Lower lobe of right lung (tissue), 2 donors: ENCODE measurements around the gene TRIM14. TPM values are rescaled to one million over a fixed set of nuclear protein-coding genes. Genes with fewer than 3 reads are reported as not detected.
"Not testable (repeated sequence)": the region's sequence is repeated elsewhere in the genome, so short reads cannot be mapped to it uniquely, and the experiment has no call there.

Experiments
- ATAC-seq, 2 donors: fragments of 200-7000 bp; cut with Tn5 transposase; one replicate each; pipeline ENCODE4 v1.9.1; 2020 to 2022; ENCODE audit warnings: mild to moderate bottlenecking in 2 of 2, moderate library complexity in 2 of 2
- DNase-seq: peaks from one replicate; pipeline ENCODE4 v3.0.0-alpha.2; 2020
- H3K27ac ChIP-seq: fragments of 200-600 bp; one replicate; pipeline ENCODE4 v1.8.0; 2022
- H3K27me3 ChIP-seq: fragments of 200-600 bp; one replicate; pipeline ENCODE4 v1.8.0; 2022; ENCODE audit warnings: low read depth
- H3K36me3 ChIP-seq: fragments of 200-600 bp; one replicate; pipeline ENCODE4 v1.8.0; 2022; ENCODE audit warnings: mild to moderate bottlenecking
- H3K4me1 ChIP-seq: fragments of 200-600 bp; one replicate; pipeline ENCODE4 v1.8.0; 2022
- H3K4me3 ChIP-seq: fragments of 200-600 bp; one replicate; pipeline ENCODE4 v1.8.0; 2022; ENCODE audit warnings: mild to moderate bottlenecking
- H3K9me3 ChIP-seq: fragments of 200-600 bp; one replicate; pipeline ENCODE4 v1.8.0; 2022
- CTCF ChIP-seq: fragments of 200-600 bp; IDR thresholded peaks from one replicate; pipeline ENCODE4 v1.8.0; 2022; ENCODE audit warnings: antibody characterized with exemption, mild to moderate bottlenecking
- intact Hi-C: fragments of 100-400 bp; cut with DNase I; formaldehyde crosslinking; loops from one replicate; pipeline ENCODE4 v1.11.0; 2022
- total RNA-seq: library from RNA; stranded (reverse); fragmentation: NEBNext Ultra II Directional; extraction: Animal tissue kit (Norgen Biotek cat#: 25700); gene quantifications from one replicate; pipeline ENCODE4 v1.2.1, GENCODE V29; 2021
- donor health status: DM: no; HTN: yes; CAD: no; lungs with severe emphysema.

The TRIM14 gene
- total RNA-seq, 1 donor from 2014 or later, result 82.5 TPM

GRCh38 chr9:98127226-98127625 is 8.2 kb upstream of the TRIM14 start:
- no peak for DNase-seq

GRCh38 chr9:98124637-98125426 is 5.8 kb upstream of the TRIM14 start:
- Histone ChIP-seq H3K27me3 (no peaks in the 10 kb centered on the region), H3K27ac (no peak overlapping the region), H3K36me3 (peaks cover 20% of the 10 kb centered on the region), H3K4me1 (peaks cover 40% of the 10 kb centered on the region), H3K4me3 (no peak overlapping the region), H3K9me3 (no peaks in the 10 kb centered on the region)
- DNase-seq (no peak), ATAC-seq (no peak)
- TF ChIP-seq CTCF, result no peak
- intact Hi-C loops, result no loop called here

More at GRCh38 chr9:98127226-98127625, 8.2 kb upstream of the TRIM14 start:
- no peak for ATAC-seq
- Histone ChIP-seq H3K4me3 (no peak overlapping the region), H3K27ac (no peak overlapping the region), H3K4me1 (peaks cover 17% of the 10 kb centered on the region), H3K27me3 (no peaks in the 10 kb centered on the region), H3K9me3 (no peaks in the 10 kb centered on the region), H3K36me3 (peaks cover 22% of the 10 kb centered on the region)
- intact Hi-C loops, result no loop called here
- TF ChIP-seq CTCF, result no peak

- Histone ChIP-seq H3K4me1 (peaks cover 42% of the 10 kb centered on the region), H3K36me3 (peaks cover 20% of the 10 kb centered on the region)
- DNase-seq, H3K4me3 ChIP-seq, ATAC-seq, H3K9me3 ChIP-seq, H3K27ac ChIP-seq, intact Hi-C loops, H3K27me3 ChIP-seq: not testable (repeated sequence)
Observed at GRCh38 chr9:98124091-98124490, 5.1 kb upstream of the TRIM14 start.

GRCh38 chr9:98121058-98121457 is 2.0 kb upstream of the TRIM14 start:
- intact Hi-C loops, result no loop called here
- DNase-seq, result no peak
- peak overlapping the region; percentile 83 for H3K27ac ChIP-seq
- H3K4me3 ChIP-seq, result no peak overlapping the region
- TF ChIP-seq CTCF, result no peak
- H3K36me3 ChIP-seq, result peaks cover 20% of the 10 kb centered on the region
- ATAC-seq, result no peak
- H3K4me1 ChIP-seq, result peaks cover 52% of the 10 kb centered on the region
- no peaks in the 10 kb centered on the region for H3K27me3 ChIP-seq
- H3K9me3 ChIP-seq, result no peaks in the 10 kb centered on the region

- intact Hi-C loops, result no loop called here
- no peak for TF ChIP-seq CTCF
Observed at GRCh38 chr9:98120476-98120875, 1.5 kb upstream of the TRIM14 start.

GRCh38 chr9:98117984-98118639 is 910 bp downstream of the TRIM14 start:
- intact Hi-C loops, result no loop called here
- Histone ChIP-seq H3K4me3 (peak overlapping the region; percentile 78), H3K27ac (peak overlapping the region; percentile 83), H3K36me3 (peaks cover 8% of the 10 kb centered on the region), H3K27me3 (no peaks in the 10 kb centered on the region), H3K4me1 (peaks cover 52% of the 10 kb centered on the region), H3K9me3 (no peaks in the 10 kb centered on the region)
- TF ChIP-seq CTCF, result peak; percentile 19
- ATAC-seq (peak; percentile 25 to 43), DNase-seq (no peak)

More at GRCh38 chr9:98120476-98120875, 1.5 kb upstream of the TRIM14 start:
- Histone ChIP-seq H3K36me3 (peaks cover 23% of the 10 kb centered on the region), H3K4me3 (no peak overlapping the region), H3K9me3 (no peaks in the 10 kb centered on the region), H3K4me1 (peaks cover 52% of the 10 kb centered on the region), H3K27ac (peak overlapping the region; percentile 83), H3K27me3 (no peaks in the 10 kb centered on the region)
- DNase-seq (no peak), ATAC-seq (peak; percentile 33 to 40)

GRCh38 chr9:98117097-98117496 is 1.9 kb downstream of the TRIM14 start:
- H3K9me3 ChIP-seq, intact Hi-C loops, H3K27me3 ChIP-seq, H3K36me3 ChIP-seq, DNase-seq, ATAC-seq, H3K27ac ChIP-seq: not testable (repeated sequence)
- peak overlapping the region; percentile 78 for H3K4me3 ChIP-seq
- peaks cover 46% of the 10 kb centered on the region for H3K4me1 ChIP-seq
